A549 treated with AZD2906 at 1 μM for 4 hours (cell line): ENCODE data around the gene SLC25A30. TPM values are rescaled to one million over a fixed set of nuclear protein-coding genes. Genes with fewer than 3 reads are reported as not detected.

Experiments
- total RNA-seq: library from RNA; stranded (reverse); fragments of 200-300 nt; extraction: Qiagen RNA extraction; gene quantifications from 5 replicates; pipeline ENCODE4 v1.2.3, GENCODE V29; 2022

SLC25A30 gene
- total RNA-seq: 6.8 to 9.2 TPM (median 7.6 TPM) in 5 replicates

DNA sequence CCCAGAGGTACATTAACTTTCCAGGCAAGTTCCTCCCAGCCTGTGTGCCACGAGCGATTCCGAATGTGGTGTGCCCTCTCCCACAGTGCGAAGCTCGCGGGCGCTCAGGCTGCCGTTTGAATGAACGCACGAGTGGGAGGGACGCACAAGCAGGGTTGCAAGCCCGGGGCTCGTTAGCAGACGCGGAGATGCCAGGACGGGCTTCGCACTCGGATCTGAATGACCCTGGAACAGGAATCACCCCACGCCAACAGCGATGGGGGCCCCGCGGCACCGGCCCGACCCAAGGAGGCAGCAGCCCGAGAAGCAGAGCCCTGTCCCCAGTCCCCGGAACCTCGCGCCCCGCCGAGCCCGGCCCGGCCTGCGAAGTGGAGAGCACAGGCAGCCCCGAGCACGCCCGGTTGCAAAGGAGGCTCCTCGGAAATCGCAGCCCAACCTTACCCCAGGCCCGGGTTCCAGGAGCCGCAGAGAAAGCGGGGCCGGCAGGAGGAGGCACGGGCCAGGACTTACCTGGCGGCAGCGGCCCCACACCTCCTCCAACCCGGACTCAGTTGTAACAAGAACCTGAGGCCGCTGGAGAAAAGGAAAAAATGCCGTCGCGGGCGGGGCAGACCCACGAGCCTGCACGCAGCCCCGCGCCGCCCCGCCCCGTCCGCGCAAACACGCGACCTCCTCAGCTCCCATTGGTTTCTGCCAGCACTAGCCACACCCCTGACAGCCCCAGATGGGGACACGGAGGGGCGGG, at the start of gene SLC25A30:
Gene SLC25A30 (minus strand): TSS at position 584 of the 745 bp plus-strand sequence. CDS start 6,948 bp downstream, outside the sequence.

DNA sequence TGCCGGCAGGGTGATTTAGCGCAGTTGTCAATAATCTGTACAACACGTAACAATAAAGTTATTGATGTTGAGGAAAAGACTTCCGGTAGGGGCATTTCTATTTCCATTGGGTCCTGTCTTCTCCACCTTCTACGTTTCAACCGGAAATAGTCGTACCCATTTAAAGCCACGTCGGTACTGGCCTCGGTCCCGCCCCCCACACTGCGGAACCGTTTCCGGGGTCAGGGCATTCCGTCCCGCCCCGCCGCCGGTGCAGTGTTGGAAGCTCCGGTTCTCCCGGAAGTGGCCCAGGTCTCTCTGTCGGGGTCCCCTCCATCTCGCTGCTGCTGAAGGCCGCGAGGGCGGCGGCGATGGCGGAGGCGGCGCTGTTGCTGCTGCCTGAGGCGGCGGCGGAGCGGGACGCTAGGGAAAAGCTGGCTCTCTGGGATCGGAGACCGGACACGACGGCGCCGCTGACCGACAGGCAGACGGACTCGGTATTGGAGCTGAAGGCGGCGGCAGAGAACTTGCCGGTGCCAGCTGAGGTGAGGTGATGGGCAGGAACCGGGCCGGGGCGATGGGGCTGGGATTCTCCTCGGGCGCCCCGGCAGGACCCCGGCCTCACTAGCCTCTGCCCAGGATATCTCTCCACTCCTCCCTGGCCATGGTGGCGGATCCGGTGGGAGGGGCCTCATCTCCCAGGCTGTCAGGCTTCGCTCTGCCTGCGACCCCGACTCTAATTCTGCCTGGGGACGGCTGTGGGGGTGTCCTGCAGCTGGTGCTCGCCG, 46.7 kb upstream of the SLC25A30 start, which contains the start of gene COG3:
Gene COG3 (plus strand): TSS at position 253 of the 767 bp plus-strand sequence. CDS start 98 bp downstream, at position 351.

Other genes starting within 250 kb of the SLC25A30 start
- gene KCTD4, start 217.3 kb downstream of the SLC25A30 start, total RNA-seq: not detected in 5 replicates
- 1,799 to 2,311 TPM (median 2,209 TPM) in 5 replicates for gene TPT1, start 77.2 kb downstream of the SLC25A30 start, total RNA-seq
- 11.9 to 15.5 TPM (median 14.0 TPM) in 5 replicates for gene COG3, start 46.6 kb upstream of the SLC25A30 start, total RNA-seq
- not detected in 5 replicates for gene ERICH6B, start 197.4 kb upstream of the SLC25A30 start, total RNA-seq